Fibroblast of skin of left quadriceps (primary cell): ENCODE data around the gene MAP4K4.
"Not testable (repeated sequence)": the region's sequence is repeated elsewhere in the genome, so short reads cannot be mapped to it uniquely, and the experiment has no call there.

Source experiments
- DNase-seq, 2 experiments: peaks; one replicate each; pipeline ENCODE4 v3.0.0-alpha.2; 2013; ENCODE audit warnings: low read depth in 2 of 2

The MAP4K4 gene

GRCh38 chr2:101766871-101767739, 69.6 kb downstream of the MAP4K4 start:
- peak; percentile 89 to 90 for DNase-seq

- no peak for DNase-seq
Measured at GRCh38 chr2:101768556-101769220, 71.2 kb downstream of the MAP4K4 start.

GRCh38 chr2:101769726-101770125, 72.2 kb downstream of the MAP4K4 start:
- not testable (repeated sequence) for DNase-seq

- no peak for DNase-seq
Measured at GRCh38 chr2:101770726-101771125, 73.2 kb downstream of the MAP4K4 start.

- DNase-seq: no peak
Measured at GRCh38 chr2:101771227-101771902, 73.9 kb downstream of the MAP4K4 start.

- no peak for DNase-seq
Measured at GRCh38 chr2:101771910-101772321, 74.4 kb downstream of the MAP4K4 start.

GRCh38 chr2:101773137-101773536, 75.6 kb downstream of the MAP4K4 start:
- no peak for DNase-seq

- not testable (repeated sequence) for DNase-seq
Measured at GRCh38 chr2:101773961-101774360, 76.5 kb downstream of the MAP4K4 start.

- DNase-seq: no peak
Measured at GRCh38 chr2:101775092-101775491, 77.6 kb downstream of the MAP4K4 start.

- DNase-seq: no peak
Measured at GRCh38 chr2:101775636-101776035, 78.1 kb downstream of the MAP4K4 start.

- no peak for DNase-seq
Measured at GRCh38 chr2:101776172-101777043, 78.9 kb downstream of the MAP4K4 start.

GRCh38 chr2:101777337-101777736, 79.8 kb downstream of the MAP4K4 start:
- no peak for DNase-seq

- no peak for DNase-seq
Measured at GRCh38 chr2:101778102-101778501, 80.6 kb downstream of the MAP4K4 start.

GRCh38 chr2:101779190-101779589, 81.7 kb downstream of the MAP4K4 start:
- DNase-seq: no peak

- DNase-seq: no peak
Measured at GRCh38 chr2:101779656-101780055, 82.1 kb downstream of the MAP4K4 start.

- DNase-seq: no peak
Measured at GRCh38 chr2:101781326-101781725, 83.8 kb downstream of the MAP4K4 start.

- DNase-seq: no peak
Measured at GRCh38 chr2:101781791-101782426, 84.4 kb downstream of the MAP4K4 start.

- DNase-seq: no peak
Measured at GRCh38 chr2:101782427-101782792, 84.9 kb downstream of the MAP4K4 start.

GRCh38 chr2:101787097-101787496, 89.6 kb downstream of the MAP4K4 start:
- no peak for DNase-seq

GRCh38 chr2:101788565-101788964, 91.1 kb downstream of the MAP4K4 start:
- DNase-seq: no peak
